ENCODE measurements around the gene MAD1L1. TPM values are rescaled to one million over a fixed set of nuclear protein-coding genes. Genes with fewer than 3 reads are reported as not detected.
A peak's percentile ranks its signal among the peaks of the same experiment; 100 is the strongest.

MAD1L1 gene
- total RNA-seq, 2 donors from 2014 or later, result 39.5 to 79.4 TPM

DNA sequence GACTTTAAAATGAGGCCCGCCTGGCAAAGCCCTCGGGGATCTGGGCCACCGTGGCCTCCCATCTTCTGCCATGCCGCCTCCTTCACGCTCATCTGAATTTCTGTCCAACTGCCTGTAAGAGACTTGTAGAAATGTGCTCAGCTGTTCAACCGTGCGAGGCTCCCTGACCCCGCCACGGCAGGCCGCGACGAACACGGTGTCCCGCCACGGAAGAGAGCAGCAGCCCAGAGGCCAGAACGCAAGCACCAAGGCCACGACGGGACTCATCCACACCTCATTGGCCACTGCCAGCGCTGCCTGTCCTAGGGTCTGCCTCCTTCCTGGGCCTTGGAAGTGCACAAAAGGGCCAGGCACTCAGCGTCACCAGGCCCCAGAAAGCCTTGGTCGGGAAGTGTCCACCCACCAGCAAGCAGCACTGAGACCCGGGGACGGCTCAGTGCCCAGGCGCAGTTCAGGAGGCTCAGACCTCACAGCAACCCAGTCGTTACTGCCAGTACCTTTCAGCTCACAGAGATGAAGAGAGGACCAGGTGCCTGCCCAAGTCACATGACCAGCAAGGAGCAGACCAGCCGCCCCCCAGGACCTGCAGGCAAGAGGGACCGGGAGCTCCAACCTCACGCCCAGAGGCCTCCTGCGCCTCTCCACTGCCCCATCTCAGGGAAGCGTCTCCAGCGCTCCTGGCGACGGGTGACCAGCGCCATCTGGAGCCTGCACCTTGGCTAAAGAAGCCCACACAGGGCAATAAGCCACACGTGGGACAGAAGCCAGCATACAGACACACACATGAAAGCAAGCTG, 85.9 kb downstream of the MAD1L1 start:
- Mint-ChIP-seq H3K36me3 (no peaks in the 10 kb centered on the region), H3K4me3 (no peak overlapping the region), H3K27me3 (no peaks in the 10 kb centered on the region), H3K4me1 (ENCODE audit: low read depth in 2 of 2) (no peaks in the 10 kb centered on the region), H3K27ac (no peak overlapping the region), H3K9me3 (no peaks in the 10 kb centered on the region)
- ATAC-seq (no peak), DNase-seq (ENCODE audit: low spot score) (no peak)

DNA sequence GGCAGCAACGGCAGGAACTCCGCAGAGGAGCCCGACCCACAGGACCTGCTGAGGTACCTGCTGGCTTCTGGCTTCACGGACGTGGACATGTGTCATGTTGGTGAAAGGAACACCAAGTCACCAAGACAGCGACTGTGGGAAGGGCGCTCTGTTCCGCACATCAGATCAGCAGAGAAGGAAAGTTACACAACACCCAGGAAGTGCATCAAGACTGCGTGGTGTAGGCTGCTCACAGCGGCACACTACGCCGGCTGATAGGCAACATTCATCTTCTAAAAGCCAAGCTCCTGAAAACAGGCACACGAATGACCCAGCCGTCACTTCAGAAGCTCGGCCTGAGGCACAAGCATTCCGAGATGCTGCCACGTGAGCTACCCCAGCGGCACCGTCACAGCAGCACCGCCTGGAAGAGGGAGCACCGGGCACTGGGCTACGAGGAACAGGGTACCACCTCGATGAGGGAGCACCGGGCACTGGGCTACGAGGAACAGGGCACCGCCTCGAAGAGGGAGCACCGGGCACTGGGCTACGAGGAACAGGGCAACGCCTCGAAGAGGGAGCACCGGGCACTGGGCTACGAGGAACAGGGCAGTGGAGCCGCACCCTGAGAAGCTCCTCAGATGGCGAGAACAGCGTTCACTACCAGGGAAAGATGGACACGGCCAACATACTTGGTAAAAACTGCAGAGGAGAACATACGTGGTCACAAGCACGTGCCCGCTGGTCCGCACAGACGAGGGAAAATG, 86.7 kb downstream of the MAD1L1 start:
- DNase-seq (ENCODE audit: low spot score) (no peak), ATAC-seq (no peak)
- Mint-ChIP-seq H3K4me3 (no peak overlapping the region), H3K27ac (no peak overlapping the region), H3K9me3 (no peaks in the 10 kb centered on the region), H3K27me3 (no peaks in the 10 kb centered on the region), H3K36me3 (no peaks in the 10 kb centered on the region), H3K4me1 (ENCODE audit: low read depth in 2 of 2) (no peaks in the 10 kb centered on the region)

DNA sequence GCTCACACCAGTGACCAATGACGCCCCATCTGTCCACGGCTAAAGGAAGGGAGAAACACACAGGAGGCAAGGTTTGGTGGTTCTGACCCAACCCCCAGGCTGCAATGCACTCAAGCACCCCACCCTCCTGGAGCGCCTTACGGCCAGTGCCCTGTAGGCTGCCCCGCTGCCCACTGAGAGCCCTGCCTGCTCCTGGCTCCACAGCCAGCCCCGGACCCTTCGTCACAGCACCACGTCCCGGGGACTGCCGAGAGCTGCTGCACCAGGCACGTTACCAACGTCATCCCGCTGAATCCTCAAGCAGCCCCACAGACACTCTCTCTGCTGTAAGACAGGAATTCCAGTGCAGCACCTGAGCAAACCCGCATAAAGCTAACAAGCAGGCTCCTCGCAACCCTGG, 87.8 kb downstream of the MAD1L1 start:
- Mint-ChIP-seq H3K4me3 (no peak overlapping the region), H3K27ac (no peak overlapping the region), H3K27me3 (no peaks in the 10 kb centered on the region), H3K4me1 (ENCODE audit: low read depth in 2 of 2) (no peaks in the 10 kb centered on the region), H3K9me3 (no peaks in the 10 kb centered on the region), H3K36me3 (no peaks in the 10 kb centered on the region)
- ATAC-seq, result no peak
- DNase-seq (ENCODE audit: low spot score), result no peak

DNA sequence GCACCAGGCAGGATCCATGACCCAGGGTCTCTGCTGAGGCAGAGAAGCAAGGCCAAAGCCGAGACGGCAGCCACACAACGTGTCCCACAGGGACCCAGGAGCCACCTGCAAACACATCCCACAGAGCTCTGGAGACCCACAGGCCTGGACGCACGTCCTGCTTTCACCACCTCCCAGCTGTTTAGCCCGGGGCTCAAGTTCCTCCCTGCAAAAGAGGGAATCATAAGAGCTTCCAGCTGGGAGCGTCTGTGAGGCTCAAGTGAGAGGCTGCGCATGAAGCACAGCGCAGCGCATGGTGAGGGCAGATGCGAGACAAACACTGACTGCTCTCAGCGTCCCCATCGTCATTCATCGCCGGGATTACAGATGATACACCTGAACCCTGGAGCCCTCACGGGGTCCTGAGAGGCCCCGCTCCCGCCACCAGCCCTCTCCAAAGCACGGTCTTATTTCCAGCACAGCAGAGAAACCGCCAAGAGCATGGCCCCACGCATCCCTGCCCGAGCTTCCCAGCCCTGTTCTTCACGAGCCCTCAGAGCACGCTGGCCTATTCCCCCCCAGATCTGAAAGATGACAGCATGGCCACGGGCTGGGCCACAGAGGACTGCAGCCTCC, 88.7 kb downstream of the MAD1L1 start:
- Mint-ChIP-seq H3K9me3 (no peaks in the 10 kb centered on the region), H3K36me3 (no peaks in the 10 kb centered on the region), H3K27me3 (no peaks in the 10 kb centered on the region), H3K4me1 (ENCODE audit: low read depth in 2 of 2) (no peaks in the 10 kb centered on the region), H3K4me3 (no peak overlapping the region), H3K27ac (no peak overlapping the region)
- no peak for ATAC-seq
- no peak for DNase-seq (ENCODE audit: low spot score)

DNA sequence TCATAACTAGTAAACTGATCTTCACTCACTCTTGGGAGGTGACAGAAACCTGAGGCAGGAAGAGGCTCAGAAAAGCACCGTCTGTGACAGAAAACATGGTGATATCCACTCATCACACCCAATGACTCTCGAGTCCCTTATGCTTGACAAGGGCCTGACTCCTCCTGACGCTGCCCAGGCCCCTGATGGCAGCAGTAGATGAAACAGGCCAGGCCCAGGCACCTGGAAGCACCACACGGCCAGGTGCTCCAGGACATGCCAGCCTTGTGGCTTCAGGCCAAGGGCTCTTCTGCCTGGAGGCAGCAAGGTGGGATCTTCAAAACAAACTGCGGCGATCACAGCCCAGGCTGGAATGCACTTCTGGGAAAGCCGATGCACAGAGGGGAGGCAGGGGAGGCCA, 89.3 kb downstream of the MAD1L1 start:
- DNase-seq (ENCODE audit: low spot score), result no peak
- H3K27me3 Mint-ChIP-seq, result no peaks in the 10 kb centered on the region
- ATAC-seq, result no peak
- no peak overlapping the region for H3K27ac Mint-ChIP-seq
- no peaks in the 10 kb centered on the region for H3K9me3 Mint-ChIP-seq
- H3K36me3 Mint-ChIP-seq, result no peaks in the 10 kb centered on the region
- peaks cover 0 to 2% of the 10 kb centered on the region in 2 donors for H3K4me1 Mint-ChIP-seq (ENCODE audit: low read depth in 2 of 2)
- H3K4me3 Mint-ChIP-seq, result no peak overlapping the region

DNA sequence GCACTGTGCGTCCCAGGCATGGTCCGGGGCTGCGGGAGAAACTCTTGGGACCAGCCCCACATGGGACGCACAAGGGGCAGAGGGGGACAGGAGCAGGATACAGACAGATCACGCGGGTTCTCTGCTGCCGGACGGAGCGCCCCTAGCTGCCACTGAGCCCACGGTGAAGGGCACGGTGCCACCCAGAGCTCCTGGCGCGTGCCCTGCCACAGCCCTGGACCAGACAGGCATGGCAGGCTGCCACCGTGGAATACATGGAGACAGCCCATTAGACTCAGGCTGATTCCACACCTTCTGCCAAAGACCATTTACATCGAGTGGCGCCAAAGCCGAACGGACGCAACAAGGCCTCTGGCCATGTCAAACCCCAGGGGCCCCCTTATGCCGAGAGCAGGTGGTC, 90.4 kb downstream of the MAD1L1 start:
- Mint-ChIP-seq H3K36me3 (no peaks in the 10 kb centered on the region), H3K27ac (no peak overlapping the region), H3K4me1 (ENCODE audit: low read depth in 2 of 2) (peaks cover 0 to 8% of the 10 kb centered on the region in 2 donors), H3K27me3 (no peaks in the 10 kb centered on the region), H3K9me3 (no peaks in the 10 kb centered on the region), H3K4me3 (no peak overlapping the region)
- ATAC-seq (no peak), DNase-seq (ENCODE audit: low spot score) (no peak)

DNA sequence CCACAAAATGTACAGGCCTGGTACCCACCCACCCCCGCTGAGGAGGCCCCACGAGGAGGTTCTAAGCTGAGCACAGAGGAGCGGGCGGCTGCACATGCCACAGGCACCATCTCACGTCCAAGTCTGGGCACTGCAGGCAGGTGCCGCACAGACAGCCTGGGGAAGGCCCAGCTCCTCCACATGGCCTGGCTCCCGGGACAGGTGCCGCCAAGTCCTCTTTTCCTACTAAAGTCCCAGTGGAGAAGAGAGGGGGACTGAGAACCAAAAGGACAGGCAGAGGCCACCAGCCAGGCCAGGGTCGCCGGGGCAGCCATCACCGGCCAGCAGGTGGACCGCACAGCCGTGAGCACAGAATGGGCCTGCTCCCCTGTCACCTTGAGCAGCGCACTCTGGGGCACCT, 91.1 kb downstream of the MAD1L1 start:
- ATAC-seq (no peak), DNase-seq (ENCODE audit: low spot score) (no peak)
- H3K36me3 Mint-ChIP-seq, result no peaks in the 10 kb centered on the region
- no peaks in the 10 kb centered on the region for H3K27me3 Mint-ChIP-seq
- peaks cover 0 to 8% of the 10 kb centered on the region in 2 donors for H3K4me1 Mint-ChIP-seq (ENCODE audit: low read depth in 2 of 2)
- no peak overlapping the region for H3K4me3 Mint-ChIP-seq
- no peaks in the 10 kb centered on the region for H3K9me3 Mint-ChIP-seq
- no peak overlapping the region for H3K27ac Mint-ChIP-seq

DNA sequence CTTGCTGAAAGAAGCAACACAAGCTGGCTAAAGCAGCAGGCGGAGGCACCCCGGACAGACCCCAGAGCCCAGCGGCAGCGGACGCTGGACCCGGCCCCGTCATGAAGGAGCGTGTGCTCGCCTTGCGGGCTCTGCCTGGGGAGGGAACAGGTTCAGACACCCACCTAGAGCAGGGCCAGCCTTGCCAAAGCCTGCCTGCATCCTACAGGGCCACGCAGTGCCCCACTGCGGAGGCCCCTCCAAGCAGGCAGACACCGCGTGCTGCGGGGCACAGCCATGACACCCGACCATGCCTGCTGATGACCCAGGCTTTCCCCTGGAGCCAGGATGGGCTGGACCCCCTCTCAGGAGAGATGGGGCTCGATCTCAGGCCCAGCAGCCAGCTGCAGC, 91.7 kb downstream of the MAD1L1 start:
- DNase-seq (ENCODE audit: low spot score) (no peak), ATAC-seq (no peak)
- H3K27me3 Mint-ChIP-seq, result no peaks in the 10 kb centered on the region
- H3K4me1 Mint-ChIP-seq (ENCODE audit: low read depth in 2 of 2), result peaks cover 0 to 8% of the 10 kb centered on the region in 2 donors
- H3K4me3 Mint-ChIP-seq, result no peak overlapping the region
- no peaks in the 10 kb centered on the region for H3K9me3 Mint-ChIP-seq
- H3K36me3 Mint-ChIP-seq, result no peaks in the 10 kb centered on the region
- H3K27ac Mint-ChIP-seq, result no peak overlapping the region

DNA sequence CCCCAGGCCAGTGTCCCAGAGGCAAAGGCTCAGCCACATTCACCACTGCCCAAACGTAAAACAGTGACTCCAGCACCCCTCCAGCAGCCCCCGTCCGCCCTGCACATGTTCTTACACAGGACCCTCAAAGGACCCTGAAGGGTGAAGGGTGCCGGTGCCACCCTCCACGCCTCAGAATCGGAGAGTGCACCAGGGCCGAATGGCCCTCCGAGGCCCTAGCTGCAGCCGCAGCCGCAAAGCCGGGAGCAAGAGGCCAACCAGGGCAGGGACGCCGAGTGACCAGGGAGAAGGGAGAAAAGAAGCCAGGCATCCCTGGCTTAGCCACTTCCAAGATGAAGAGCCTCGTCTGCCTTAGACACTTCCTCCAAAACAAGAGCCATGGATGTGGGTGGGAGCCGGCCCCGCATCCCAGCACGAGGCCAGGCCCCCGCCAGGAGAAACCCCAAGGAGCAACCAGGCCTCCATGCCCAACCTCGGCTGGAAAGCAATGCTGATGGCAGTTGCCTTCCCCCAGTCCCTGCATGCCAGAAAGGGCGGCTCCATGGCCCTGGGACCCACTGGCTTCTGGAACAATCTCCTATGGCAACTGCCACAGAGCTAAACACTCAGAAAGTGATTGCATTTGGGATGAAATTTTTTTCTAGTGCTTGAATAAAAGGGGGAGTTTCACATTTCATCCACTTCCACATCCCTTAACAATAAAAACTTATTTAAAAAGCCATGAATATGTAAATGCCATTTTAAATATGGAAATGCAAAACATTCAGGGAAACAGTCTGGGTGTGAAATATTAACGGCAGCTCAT, 92.3 kb downstream of the MAD1L1 start:
- Mint-ChIP-seq H3K27ac (no peak overlapping the region), H3K36me3 (no peaks in the 10 kb centered on the region), H3K9me3 (no peaks in the 10 kb centered on the region), H3K4me3 (no peak overlapping the region), H3K4me1 (ENCODE audit: low read depth in 2 of 2) (peaks cover 0 to 8% of the 10 kb centered on the region in 2 donors), H3K27me3 (no peaks in the 10 kb centered on the region)
- no peak for DNase-seq (ENCODE audit: low spot score)
- ATAC-seq, result no peak

DNA sequence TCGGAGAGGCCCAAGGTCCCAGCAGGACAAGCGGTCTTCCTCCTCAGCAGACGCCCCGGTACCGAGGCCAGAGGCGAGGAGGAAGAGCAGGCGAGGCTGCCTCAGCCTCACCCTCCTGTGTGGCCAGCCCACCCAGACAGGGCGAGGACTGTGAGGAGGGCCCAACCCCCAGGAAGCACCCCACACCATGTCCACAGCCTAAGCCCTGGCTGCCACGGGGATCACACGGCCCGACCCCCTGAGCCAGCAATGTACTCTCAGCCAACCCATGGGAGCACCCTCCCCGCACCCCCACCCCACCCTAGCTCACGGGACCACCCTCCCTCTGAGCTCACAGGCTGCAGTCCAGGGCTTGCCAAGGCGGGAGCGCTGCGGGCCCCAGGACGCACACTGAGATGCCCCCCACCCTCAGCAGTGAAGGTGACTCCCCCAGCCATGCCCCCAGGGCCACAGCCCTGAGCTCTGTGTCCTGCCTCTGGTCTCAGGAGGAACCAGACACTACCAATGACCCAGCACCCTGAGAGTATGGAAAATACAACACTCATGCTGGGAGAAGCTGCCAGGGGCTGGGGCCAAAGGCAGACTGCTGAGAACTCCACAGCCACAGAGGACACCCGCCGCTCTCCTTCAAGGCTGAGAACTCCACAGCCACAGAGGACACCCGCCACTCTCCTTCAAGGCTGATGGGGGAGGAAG, 93.6 kb downstream of the MAD1L1 start:
- Mint-ChIP-seq H3K27me3 (no peaks in the 10 kb centered on the region), H3K4me3 (no peak overlapping the region), H3K36me3 (no peaks in the 10 kb centered on the region), H3K27ac (no peak overlapping the region), H3K4me1 (ENCODE audit: low read depth in 2 of 2) (peaks cover 0 to 8% of the 10 kb centered on the region in 2 donors), H3K9me3 (no peaks in the 10 kb centered on the region)
- no peak for DNase-seq (ENCODE audit: low spot score)
- ATAC-seq, result no peak

DNA sequence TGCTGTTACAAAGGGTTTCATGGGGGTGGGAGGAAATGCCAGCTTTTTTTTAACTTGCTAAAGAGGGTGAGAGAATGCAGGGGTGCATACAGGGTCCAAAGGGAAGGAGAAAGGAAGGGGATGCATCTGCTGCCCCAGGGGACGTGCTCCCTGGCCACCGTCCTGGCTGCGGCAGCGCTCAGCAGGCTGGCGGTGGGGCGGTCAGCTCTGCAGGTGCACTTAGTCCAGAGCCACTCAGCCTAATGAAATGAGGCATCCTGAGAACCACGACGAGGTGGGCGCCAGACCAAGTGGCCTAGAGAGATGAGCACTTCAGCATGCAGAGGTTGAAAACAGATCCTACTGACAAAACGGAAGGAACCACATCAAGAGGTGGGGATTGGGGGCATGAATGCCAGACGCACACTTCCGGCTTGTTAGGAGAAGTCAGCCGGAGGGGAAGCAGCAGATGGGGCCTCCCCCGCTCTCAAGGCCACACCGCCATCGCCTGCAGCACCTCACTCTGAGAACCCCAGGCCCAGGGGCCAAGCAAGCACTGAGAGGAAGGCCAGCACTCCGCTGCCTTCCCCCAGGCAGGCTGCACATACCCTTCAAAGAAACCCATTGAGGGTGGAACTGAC, 94.5 kb downstream of the MAD1L1 start:
- H3K27ac Mint-ChIP-seq, result peak overlapping the region in 1 of 2 donors; percentile 62
- H3K4me3 Mint-ChIP-seq, result no peak overlapping the region
- ATAC-seq (peak in 1 of 2 donors; percentile 43), DNase-seq (ENCODE audit: low spot score) (no peak)
- H3K27me3 Mint-ChIP-seq, result no peaks in the 10 kb centered on the region
- no peaks in the 10 kb centered on the region for H3K36me3 Mint-ChIP-seq
- H3K4me1 Mint-ChIP-seq (ENCODE audit: low read depth in 2 of 2), result peaks cover 0 to 8% of the 10 kb centered on the region in 2 donors
- no peaks in the 10 kb centered on the region for H3K9me3 Mint-ChIP-seq

DNA sequence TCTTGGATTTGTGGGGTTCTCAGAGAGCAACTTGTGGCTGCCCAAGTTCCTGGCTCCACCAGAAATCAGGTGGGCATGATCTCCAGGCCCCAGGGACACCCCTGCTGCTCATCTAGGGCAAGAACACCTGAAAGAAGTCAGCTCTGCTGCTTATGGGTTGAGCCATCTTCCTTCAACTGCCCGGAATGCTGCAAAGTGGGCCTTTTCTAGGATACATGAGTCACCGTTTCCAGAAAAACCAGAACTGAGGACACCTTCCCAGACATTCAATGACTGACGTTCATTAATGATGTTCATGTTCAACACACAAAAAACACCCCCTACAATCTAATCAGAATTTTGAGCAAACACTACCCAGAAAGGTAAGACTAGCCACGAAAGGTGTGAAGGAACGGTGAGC, 98.0 kb downstream of the MAD1L1 start:
- Mint-ChIP-seq H3K27ac (no peak overlapping the region), H3K27me3 (no peaks in the 10 kb centered on the region), H3K4me1 (ENCODE audit: low read depth in 2 of 2) (peaks cover 0 to 12% of the 10 kb centered on the region in 2 donors), H3K4me3 (no peak overlapping the region), H3K36me3 (no peaks in the 10 kb centered on the region), H3K9me3 (no peaks in the 10 kb centered on the region)
- ATAC-seq (no peak), DNase-seq (ENCODE audit: low spot score) (no peak)

DNA sequence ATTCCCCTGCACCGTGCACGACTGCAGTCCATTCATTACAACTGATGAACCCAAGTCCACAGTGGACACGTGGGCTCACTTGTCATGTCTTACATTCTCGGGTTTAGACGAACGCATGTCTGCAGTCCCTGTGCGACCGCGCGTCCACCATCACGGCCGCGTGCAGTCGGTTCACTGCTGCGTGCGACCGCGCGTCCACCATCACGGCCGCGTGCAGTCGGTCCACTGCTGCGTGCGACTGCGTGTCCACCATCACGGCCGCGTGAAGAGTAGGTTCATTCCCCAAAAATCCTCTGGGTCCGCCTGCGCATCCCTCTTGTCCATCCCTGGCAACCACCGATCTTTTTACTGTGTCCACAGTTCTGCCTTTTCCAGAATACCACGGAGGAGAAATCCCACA, 100.5 kb downstream of the MAD1L1 start:
- Mint-ChIP-seq H3K4me1 (ENCODE audit: low read depth in 2 of 2) (peaks cover 0 to 7% of the 10 kb centered on the region in 2 donors), H3K27me3 (no peaks in the 10 kb centered on the region), H3K27ac (no peak overlapping the region), H3K9me3 (no peaks in the 10 kb centered on the region), H3K4me3 (no peak overlapping the region), H3K36me3 (no peaks in the 10 kb centered on the region)
- no peak for DNase-seq (ENCODE audit: low spot score)
- no peak for ATAC-seq
